Stimulated activated CD4-positive, alpha-beta T cell treated with anti-CD3 and anti-CD28 coated beads, Interleukin-4, amount 100 ng/mL, for 48 hours (primary cell): Measurements from ENCODE around the gene HYDIN.
"Not testable (repeated sequence)": the region's sequence is repeated elsewhere in the genome, so short reads cannot be mapped to it uniquely, and the experiment has no call there.

Experiments used
- DNase-seq, 2 donors: peaks; one replicate each; pipeline ENCODE4 v3.0.0-alpha.2; 2020; ENCODE audit warnings: low read depth in 2 of 2

Gene HYDIN

GRCh38 chr16:70864698-70865097 is 365.8 kb downstream of the HYDIN start:
- not testable (repeated sequence) for DNase-seq

- DNase-seq, result not testable (repeated sequence)
These were observed 368.5 kb downstream of the HYDIN start for GRCh38 chr16:70861996-70862395.

GRCh38 chr16:70851299-70851698 is 379.2 kb downstream of the HYDIN start:
- DNase-seq, result not testable (repeated sequence)

GRCh38 chr16:70823498-70824118 is 406.9 kb downstream of the HYDIN start:
- DNase-seq, result not testable (repeated sequence)

GRCh38 chr16:70822734-70823133 is 407.8 kb downstream of the HYDIN start:
- not testable (repeated sequence) for DNase-seq

GRCh38 chr16:70818088-70818487 is 412.4 kb downstream of the HYDIN start:
- DNase-seq, result not testable (repeated sequence)

- no peak for DNase-seq
These were observed 421.0 kb downstream of the HYDIN start for GRCh38 chr16:70809392-70810060.

- DNase-seq, result no peak
These were observed 422.2 kb downstream of the HYDIN start for GRCh38 chr16:70808371-70808770.

- DNase-seq, result no peak
These were observed 424.7 kb downstream of the HYDIN start for GRCh38 chr16:70805787-70806186.

GRCh38 chr16:70805380-70805779 is 425.1 kb downstream of the HYDIN start:
- DNase-seq, result no peak

- DNase-seq, result no peak
These were observed 425.8 kb downstream of the HYDIN start for GRCh38 chr16:70804734-70805169.

GRCh38 chr16:70804153-70804733 is 426.3 kb downstream of the HYDIN start:
- DNase-seq, result no peak

GRCh38 chr16:70803319-70803718 is 427.2 kb downstream of the HYDIN start:
- DNase-seq, result no peak

- DNase-seq, result no peak
These were observed 428.9 kb downstream of the HYDIN start for GRCh38 chr16:70801611-70802010.

- DNase-seq, result peak; percentile 94 to 97
These were observed 429.6 kb downstream of the HYDIN start, which contains the start of gene VAC14 for GRCh38 chr16:70800781-70801480. Gene VAC14 (minus strand): TSS chr16:70801158. CDS start chr16:70800900, 258 bp downstream.

GRCh38 chr16:70800311-70800710 is 430.2 kb downstream of the HYDIN start:
- DNase-seq, result no peak

GRCh38 chr16:70796301-70796700 is 434.2 kb downstream of the HYDIN start:
- no peak for DNase-seq

GRCh38 chr16:70795296-70795912 is 435.1 kb downstream of the HYDIN start:
- DNase-seq, result no peak

GRCh38 chr16:70793851-70794502 is 436.5 kb downstream of the HYDIN start:
- no peak for DNase-seq

- no peak for DNase-seq
These were observed 439.7 kb downstream of the HYDIN start for GRCh38 chr16:70790815-70791214.
